Transverse colon (tissue), 4 donors: ENCODE measurements around the gene BEST2. TPM values are rescaled to one million over a fixed set of nuclear protein-coding genes. Genes with fewer than 3 reads are reported as not detected.

Experiments used
- DNase-seq: peaks from one replicate; pipeline ENCODE4 v3.0.0-alpha.2; 2019
- H3K27ac ChIP-seq, 4 donors: fragments of 200-600 bp; sonication (generic); 2 replicates each; pipeline ENCODE4 v1.5.1; 2016 to 2018; ENCODE audit warnings: inconsistent platforms in 4 of 4
- H3K27me3 ChIP-seq: fragments of 200-600 bp; sonication (generic); 2 replicates; pipeline ENCODE4 v1.5.1; 2017; ENCODE audit warnings: inconsistent platforms
- H3K36me3 ChIP-seq, 4 donors: fragments of 200-600 bp; sonication (generic); 2 replicates each; pipeline ENCODE4 v1.5.1; 2017 to 2019; ENCODE audit warnings: inconsistent platforms in 4 of 4
- H3K4me1 ChIP-seq, 4 donors: fragments of 200-600 bp; sonication (generic); 2 replicates each; pipeline ENCODE4 v1.5.1; 2017 to 2020; ENCODE audit warnings: inconsistent platforms in 4 of 4
- H3K4me3 ChIP-seq, 4 donors: fragments of 200-600 bp; sonication (generic); 1 replicate in 1 of 4; 2 replicates in 3 of 4; pipeline versions ENCODE4 v1.5.1 to v1.6.1; 2017 to 2019; ENCODE audit warnings: inconsistent platforms in 4 of 4
- H3K9me3 ChIP-seq, 2 donors: fragments of 200-600 bp; sonication (generic); 2 replicates each; pipeline ENCODE4 v1.5.1; 2017 to 2019; ENCODE audit warnings: inconsistent platforms in 2 of 2
- CTCF ChIP-seq, 5 experiments: fragments of 200-600 bp in 3 of 5; fragments of 450-650 bp in 2 of 5; sonication (generic) in 3 of 5; IDR thresholded peaks; 1 replicate in 2 of 5; 2 replicates in 3 of 5; pipeline ENCODE4 v1.5.1; 2016 to 2017; ENCODE audit warnings: antibody characterized with exemption in 5 of 5, inconsistent platforms in 3 of 5, mild to moderate bottlenecking in 2 of 5, moderate library complexity in 1 of 5
- EP300 ChIP-seq: sonication (generic); formaldehyde crosslinking; IDR thresholded peaks from one replicate; pipeline ENCODE4 v1.6.1; 2017; ENCODE audit warnings: antibody characterized with exemption, low read depth
- POLR2A ChIP-seq: fragments of 450-650 bp; IDR thresholded peaks from one replicate; pipeline ENCODE4 v1.6.1; 2016; ENCODE audit warnings: antibody characterized with exemption, mild to moderate bottlenecking, moderate library complexity
- POLR2AphosphoS5 ChIP-seq, 3 donors: sonication (generic); formaldehyde crosslinking; IDR thresholded peaks; one replicate each; pipeline ENCODE4 v1.6.1; 2016; ENCODE audit warnings: antibody characterized with exemption in 3 of 3
- WGBS, 2 donors: methylation state at CpG; one replicate each; pipeline ENCODE4 v1.1.5; 2018; ENCODE audit warnings: low coverage in 1 of 2; 5-methylcytosine and 5-hydroxymethylcytosine counted together
- in situ Hi-C, 4 donors: fragments of 200-750 bp; cut with MboI; loops; one replicate each; pipeline versions ENCODE4 v1.15.0 to v1.15.1; 2017; ENCODE audit warnings: low sequenced_read_pairs in 3 of 4, low pct_ligation_motif_present in 1 of 4, low pct_unique_long_range_greater_than_20kb in 1 of 4
- intact Hi-C: fragments of 100-400 bp; cut with DNase I; formaldehyde crosslinking; loops from one replicate; pipeline ENCODE4 v1.15.1; 2023; ENCODE audit warnings: low total_unique reads
- total RNA-seq, 4 donors: library from RNA; depleted of rRNA; stranded (reverse); fragments of >200 nt; gene quantifications; one replicate each; pipeline ENCODE4 v1.1.0, GENCODE V29; 2016

Gene BEST2
- total RNA-seq, 4 donors from 2014 or later: 121 to 325 (median 141) TPM

- no peak for DNase-seq
- in situ Hi-C loops: no loop called here
- WGBS, 2 donors: 0 to 12% methylated on average over 1 to 13 of the region's 13 CpGs
- H3K27me3 ChIP-seq: no peaks in the 10 kb centered on the region
- H3K4me1 ChIP-seq: peaks cover 17 to 37% (median 25%) of the 10 kb centered on the region in 4 donors
- intact Hi-C loops: no loop called here
- no peaks in the 10 kb centered on the region for H3K9me3 ChIP-seq
- TF ChIP-seq CTCF (IDR thresholded peaks at IDR 0.05): no peak
- TF ChIP-seq POLR2A: no peak
- peak overlapping the region; percentile 57 to 85 (median 80) for H3K4me3 ChIP-seq
- H3K27ac ChIP-seq: peak overlapping the region; percentile 85 to 90 (median 90)
- H3K36me3 ChIP-seq: peaks cover 0 to 6% (median 0%) of the 10 kb centered on the region in 4 donors
Observed at GRCh38 chr19:12737835-12738351, 13.7 kb upstream of the BEST2 start.

- DNase-seq: no peak
- Histone ChIP-seq H3K9me3 (no peaks in the 10 kb centered on the region), H3K36me3 (peaks cover 0 to 24% (median 12%) of the 10 kb centered on the region in 4 donors), H3K27ac (no peak overlapping the region), H3K27me3 (no peaks in the 10 kb centered on the region), H3K4me1 (peaks cover 0 to under 1% (median 0%) of the 10 kb centered on the region in 4 donors), H3K4me3 (no peak overlapping the region)
- TF ChIP-seq POLR2A (no peak), EP300 (no peak), CTCF (IDR thresholded peaks at IDR 0.05) (no peak), POLR2AphosphoS5 (IDR thresholded peaks at IDR 0.05) (no peak)
- intact Hi-C loops: no loop called here
- 87% methylated on average over 22 of the region's 22 CpGs; no CpG with 5 or more reads in 1 of the 2 donors for WGBS, 2 donors
- in situ Hi-C loops: no loop called here
Observed at GRCh38 chr19:12745166-12745897, 6.3 kb upstream of the BEST2 start.

GRCh38 chr19:12748489-12748888 is 3.1 kb upstream of the BEST2 start:
- Histone ChIP-seq H3K27ac (peak overlapping the region; percentile 50 to 57 (median 52)), H3K4me1 (peaks cover 0 to 5% (median 0%) of the 10 kb centered on the region in 4 donors), H3K4me3 (no peak overlapping the region), H3K9me3 (no peaks in the 10 kb centered on the region), H3K36me3 (peaks cover 0 to 22% (median 12%) of the 10 kb centered on the region in 4 donors), H3K27me3 (peaks cover 19% of the 10 kb centered on the region)
- in situ Hi-C loops: no loop called here
- TF ChIP-seq CTCF (IDR thresholded peaks at IDR 0.05) (no peak), POLR2A (no peak), EP300 (no peak), POLR2AphosphoS5 (IDR thresholded peaks at IDR 0.05) (no peak)
- intact Hi-C loops: no loop called here
- no peak for DNase-seq
- 100% methylated on average over 2 of the region's 6 CpGs; no CpG with 5 or more reads in 1 of the 2 donors for WGBS, 2 donors

GRCh38 chr19:12749938-12750521 is 1.6 kb upstream of the BEST2 start:
- peak overlapping the region; percentile 50 to 57 (median 55) for H3K27ac ChIP-seq
- peak; percentile 69 for DNase-seq
- TF ChIP-seq CTCF (IDR thresholded peaks at IDR 0.05) (no peak), POLR2A (peak; percentile 36), EP300 (peak; percentile 93), POLR2AphosphoS5 (IDR thresholded peaks at IDR 0.05) (peak; percentile 40 to 78 (median 76))
- 22% methylated on average over 23 of the region's 24 CpGs; no CpG with 5 or more reads in 1 of the 2 donors for WGBS, 2 donors
- intact Hi-C loops: no loop called here
- in situ Hi-C loops: loop anchor here in 1 of 4 donors (10.0 kb wide), 1 partner anchor 95 kb away; no protein-coding TSS in a partner anchor
- H3K4me1 ChIP-seq: peaks cover 0 to 5% (median 0%) of the 10 kb centered on the region in 4 donors
- peaks cover 19% of the 10 kb centered on the region for H3K27me3 ChIP-seq
- H3K9me3 ChIP-seq: no peaks in the 10 kb centered on the region
- peaks cover 0 to 21% (median 11%) of the 10 kb centered on the region in 4 donors for H3K36me3 ChIP-seq
- H3K4me3 ChIP-seq: no peak overlapping the region
